Karpas-422 (cell line): ENCODE measurements around the gene ZNF71. TPM values are rescaled to one million over a fixed set of nuclear protein-coding genes. Genes with fewer than 3 reads are reported as not detected.

Source experiments
- DNase-seq: peaks from one replicate; pipeline ENCODE4 v3.0.0-alpha.2; 2015
- H2AFZ ChIP-seq: fragments of 200-600 bp; sonication (generic); 2 replicates; pipeline ENCODE4 v1.6.1; 2014; ENCODE audit warnings: antibody characterized with exemption, low read length, mixed read lengths
- H3K27ac ChIP-seq: fragments of 200-600 bp; sonication (generic); 2 replicates; pipeline ENCODE4 v1.5.1; 2014; ENCODE audit warnings: mild to moderate bottlenecking, low read length, moderate library complexity
- H3K27me3 ChIP-seq: fragments of 200-600 bp; sonication (generic); 2 replicates; pipeline ENCODE4 v1.6.1; 2014; ENCODE audit warnings: low read length, mixed read lengths
- H3K36me3 ChIP-seq: fragments of 200-600 bp; sonication (generic); 2 replicates; pipeline ENCODE4 v1.6.1; 2014; ENCODE audit warnings: low read length, mixed read lengths; ENCODE audit not compliant: insufficient read depth
- H3K4me1 ChIP-seq: fragments of 200-600 bp; sonication (generic); 2 replicates; pipeline ENCODE4 v1.6.1; 2014; ENCODE audit warnings: mild to moderate bottlenecking, low read length, mixed read lengths
- H3K4me2 ChIP-seq: fragments of 200-600 bp; sonication (generic); 2 replicates; pipeline ENCODE4 v1.6.1; 2014; ENCODE audit warnings: low read length, low read depth, mild to moderate bottlenecking; ENCODE audit not compliant: poor library complexity, severe bottlenecking
- H3K4me3 ChIP-seq: fragments of 200-600 bp; sonication (generic); 2 replicates; pipeline ENCODE4 v1.5.1; 2014; ENCODE audit warnings: mild to moderate bottlenecking, antibody characterized with exemption, low read length, mixed read lengths
- H3K79me2 ChIP-seq: fragments of 200-600 bp; sonication (generic); 2 replicates; pipeline ENCODE4 v1.6.1; 2014; ENCODE audit warnings: mild to moderate bottlenecking, low read length, mixed read lengths
- H3K9ac ChIP-seq: fragments of 200-600 bp; sonication (generic); 2 replicates; pipeline ENCODE4 v1.6.0; 2014; ENCODE audit warnings: low read length
- H3K9me2 ChIP-seq: fragments of 200-600 bp; sonication (generic), shearing (Covaris generic); replicated peaks from 2 replicates; pipeline ENCODE4 v1.6.0; 2014; ENCODE audit warnings: mild to moderate bottlenecking, low read length, moderate library complexity; ENCODE audit not compliant: insufficient read depth
- H3K9me3 ChIP-seq: fragments of 300-700, 200-600 bp; sonication (generic); 2 replicates; pipeline ENCODE4 v1.6.1; 2014; ENCODE audit warnings: low read length, mixed read lengths
- H4K20me1 ChIP-seq: fragments of 200-600 bp; sonication (generic); 2 replicates; pipeline ENCODE4 v1.6.1; 2014; ENCODE audit warnings: mild to moderate bottlenecking, antibody characterized with exemption, low read length, low read depth; ENCODE audit not compliant: insufficient read depth
- total RNA-seq: library from RNA; depleted of rRNA; stranded (reverse); fragments of >200 nt; shearing (Covaris generic); gene quantifications from 2 replicates; pipeline ENCODE4 v1.2.3, GENCODE V29; 2014; ENCODE audit warnings: low replicate concordance

Gene ZNF71
- total RNA-seq, 1 experiment from 2014 or later: 16.4 TPM

DNA sequence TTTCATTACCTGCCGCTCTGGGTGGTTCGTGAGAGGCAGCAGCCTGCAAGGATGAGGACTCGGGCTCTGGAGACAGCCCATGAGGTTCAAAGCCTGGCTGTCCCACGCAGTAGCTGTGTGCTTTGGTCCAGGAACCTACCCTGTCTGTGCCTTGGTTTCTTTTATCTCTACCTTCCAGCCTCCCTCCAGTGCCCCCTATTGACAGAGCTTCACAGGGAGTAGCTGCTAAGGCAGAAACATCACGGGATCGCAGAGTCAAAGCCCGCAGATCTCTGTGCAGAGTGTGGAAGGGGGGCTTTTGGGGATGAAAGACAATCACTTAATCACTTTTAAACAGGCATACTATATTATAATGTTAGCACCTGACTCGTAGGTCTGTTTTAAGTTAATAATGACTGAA is 16.2 kb downstream of the ZNF71 start:
- Histone ChIP-seq H4K20me1 (no peaks in the 10 kb centered on the region), H3K4me1 (no peaks in the 10 kb centered on the region), H3K36me3 (peaks cover 48% of the 10 kb centered on the region), H3K27me3 (no peaks in the 10 kb centered on the region), H3K9ac (no peak overlapping the region), H3K27ac (no peak overlapping the region), H3K9me3 (peaks cover 81% of the 10 kb centered on the region), H3K79me2 (peaks cover 75% of the 10 kb centered on the region), H3K4me2 (no peak overlapping the region), H3K4me3 (no peak overlapping the region), H2AFZ (no peak overlapping the region), H3K9me2 (no peaks in the 10 kb centered on the region)
- no peak for DNase-seq

DNA sequence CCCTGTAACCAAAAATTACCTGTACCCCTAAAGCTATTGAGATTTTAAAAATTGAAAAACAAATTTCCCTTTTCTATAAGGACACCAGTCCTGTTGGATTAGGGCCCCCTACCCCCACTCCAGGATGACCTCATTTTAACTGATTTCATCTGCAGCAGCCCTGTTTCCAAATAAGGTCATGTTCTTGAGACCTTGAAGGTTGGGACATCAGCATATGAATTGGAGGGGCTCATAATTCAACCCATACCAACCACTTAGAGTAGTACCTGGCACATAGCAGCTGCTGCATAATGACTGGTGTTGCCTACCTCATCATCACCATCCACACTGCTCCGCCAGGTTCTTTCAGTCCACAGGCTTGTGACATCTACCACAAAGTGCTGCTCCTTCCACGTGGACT is 17.6 kb downstream of the ZNF71 start:
- DNase-seq: no peak
- Histone ChIP-seq H3K79me2 (peaks cover 76% of the 10 kb centered on the region), H3K4me1 (no peaks in the 10 kb centered on the region), H3K4me2 (no peak overlapping the region), H2AFZ (no peak overlapping the region), H3K9me3 (peaks cover 86% of the 10 kb centered on the region), H3K36me3 (peaks cover 61% of the 10 kb centered on the region), H3K9me2 (no peaks in the 10 kb centered on the region), H3K9ac (no peak overlapping the region), H3K27ac (no peak overlapping the region), H3K4me3 (no peak overlapping the region), H3K27me3 (no peaks in the 10 kb centered on the region), H4K20me1 (no peaks in the 10 kb centered on the region)

DNA sequence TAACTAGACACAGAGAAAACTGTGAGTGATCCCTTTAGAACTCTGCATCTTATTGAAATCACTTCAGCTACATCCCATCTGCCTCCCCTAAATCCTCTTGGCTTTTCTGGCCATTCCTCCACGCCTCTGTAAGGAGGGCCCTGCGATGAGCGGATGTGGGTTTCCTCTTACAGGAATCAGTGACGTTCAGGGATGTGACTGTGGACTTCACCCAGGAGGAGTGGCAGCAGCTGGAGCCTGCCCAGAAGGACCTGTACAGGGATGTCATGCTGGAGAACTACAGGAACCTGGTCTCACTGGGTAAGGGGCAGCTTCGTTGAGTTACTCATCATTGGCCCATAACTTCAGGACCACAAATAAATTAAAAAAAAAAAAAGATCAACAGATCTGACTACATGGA is 18.5 kb downstream of the ZNF71 start:
- Histone ChIP-seq H3K9me3 (peaks cover 86% of the 10 kb centered on the region), H3K9ac (no peak overlapping the region), H3K79me2 (peaks cover 73% of the 10 kb centered on the region)

DNA sequence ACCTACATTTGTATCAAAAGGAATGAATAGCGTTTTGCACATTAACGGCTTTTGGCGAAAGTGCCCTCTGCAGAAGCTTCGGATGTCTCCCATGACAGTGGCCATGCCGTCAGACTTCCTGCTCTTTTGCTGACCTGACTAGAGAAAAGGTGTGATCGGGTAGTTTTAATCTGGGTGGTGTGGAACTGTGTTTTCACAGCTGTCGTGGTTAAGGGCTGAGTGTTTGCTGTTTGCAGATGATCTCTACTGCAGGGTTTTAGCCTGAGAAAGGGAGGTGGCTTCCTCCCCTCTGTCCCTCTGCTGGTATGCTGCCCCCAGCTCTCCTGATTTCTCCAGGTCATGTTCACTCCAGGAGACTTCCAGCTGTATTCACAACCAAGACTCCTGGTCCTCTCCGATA is 22.4 kb downstream of the ZNF71 start:
- peaks cover 75% of the 10 kb centered on the region for H3K9me3 ChIP-seq

More for the DNA sequence above, 18.5 kb downstream of the ZNF71 start:
- Histone ChIP-seq H3K27ac (no peak overlapping the region), H3K9me2 (no peaks in the 10 kb centered on the region), H3K4me1 (no peaks in the 10 kb centered on the region), H3K4me2 (no peak overlapping the region), H3K4me3 (no peak overlapping the region), H3K27me3 (no peaks in the 10 kb centered on the region), H4K20me1 (no peaks in the 10 kb centered on the region), H2AFZ (no peak overlapping the region), H3K36me3 (peaks cover 68% of the 10 kb centered on the region)
- no peak for DNase-seq

DNA sequence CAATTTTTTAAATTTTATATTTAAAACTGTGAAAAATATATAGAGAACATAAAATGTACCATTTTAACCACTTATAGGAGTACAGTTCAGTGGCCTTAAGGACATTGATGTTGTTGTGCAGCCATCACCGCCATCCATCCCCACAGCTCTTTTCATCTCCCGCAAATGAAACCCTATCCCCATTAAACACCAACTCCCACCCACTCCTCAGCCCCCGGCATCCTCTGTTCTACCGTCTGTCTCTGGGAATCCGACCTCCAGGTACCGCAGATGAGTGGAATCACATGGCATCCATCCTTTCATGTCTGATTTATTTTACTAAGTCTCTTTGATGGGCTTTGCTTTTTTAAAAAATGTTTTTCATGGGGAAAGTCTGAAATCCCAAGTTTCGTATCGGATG is 24.0 kb downstream of the ZNF71 start:
- Histone ChIP-seq H3K27me3 (no peaks in the 10 kb centered on the region), H3K9me2 (no peaks in the 10 kb centered on the region), H3K4me3 (no peak overlapping the region), H3K79me2 (peaks cover 46% of the 10 kb centered on the region), H4K20me1 (no peaks in the 10 kb centered on the region), H3K9me3 (peaks cover 69% of the 10 kb centered on the region), H2AFZ (no peak overlapping the region), H3K9ac (no peak overlapping the region), H3K4me1 (no peaks in the 10 kb centered on the region), H3K4me2 (no peak overlapping the region), H3K36me3 (peaks cover 82% of the 10 kb centered on the region), H3K27ac (no peak overlapping the region)
- DNase-seq: no peak

More for the DNA sequence above, 22.4 kb downstream of the ZNF71 start:
- Histone ChIP-seq H3K4me2 (no peak overlapping the region), H3K4me1 (no peaks in the 10 kb centered on the region), H3K27ac (no peak overlapping the region), H3K27me3 (no peaks in the 10 kb centered on the region), H3K4me3 (no peak overlapping the region), H4K20me1 (no peaks in the 10 kb centered on the region), H3K79me2 (peaks cover 49% of the 10 kb centered on the region), H2AFZ (no peak overlapping the region), H3K9me2 (no peaks in the 10 kb centered on the region), H3K9ac (no peak overlapping the region), H3K36me3 (peaks cover 79% of the 10 kb centered on the region)
- DNase-seq: no peak

DNA sequence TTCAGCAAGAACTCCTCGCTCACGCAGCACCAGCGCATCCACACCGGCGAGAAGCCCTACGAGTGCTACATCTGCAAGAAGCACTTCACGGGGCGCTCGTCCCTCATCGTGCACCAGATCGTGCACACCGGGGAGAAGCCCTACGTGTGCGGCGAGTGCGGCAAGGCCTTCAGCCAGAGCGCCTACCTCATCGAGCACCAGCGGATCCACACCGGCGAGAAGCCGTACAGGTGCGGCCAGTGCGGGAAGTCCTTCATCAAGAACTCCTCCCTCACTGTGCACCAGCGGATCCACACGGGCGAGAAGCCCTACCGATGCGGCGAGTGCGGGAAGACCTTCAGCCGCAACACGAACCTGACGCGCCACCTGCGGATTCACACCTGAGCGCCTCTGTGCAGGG is 27.3 kb downstream of the ZNF71 start:
- Histone ChIP-seq H3K36me3 (peaks cover 61% of the 10 kb centered on the region), H3K4me1 (no peaks in the 10 kb centered on the region), H3K9ac (no peak overlapping the region), H3K9me3 (peaks cover 54% of the 10 kb centered on the region), H3K27ac (no peak overlapping the region), H2AFZ (no peak overlapping the region), H4K20me1 (no peaks in the 10 kb centered on the region), H3K27me3 (no peaks in the 10 kb centered on the region), H3K4me3 (no peak overlapping the region), H3K4me2 (no peak overlapping the region), H3K79me2 (peaks cover 20% of the 10 kb centered on the region), H3K9me2 (no peaks in the 10 kb centered on the region)
- no peak for DNase-seq

DNA sequence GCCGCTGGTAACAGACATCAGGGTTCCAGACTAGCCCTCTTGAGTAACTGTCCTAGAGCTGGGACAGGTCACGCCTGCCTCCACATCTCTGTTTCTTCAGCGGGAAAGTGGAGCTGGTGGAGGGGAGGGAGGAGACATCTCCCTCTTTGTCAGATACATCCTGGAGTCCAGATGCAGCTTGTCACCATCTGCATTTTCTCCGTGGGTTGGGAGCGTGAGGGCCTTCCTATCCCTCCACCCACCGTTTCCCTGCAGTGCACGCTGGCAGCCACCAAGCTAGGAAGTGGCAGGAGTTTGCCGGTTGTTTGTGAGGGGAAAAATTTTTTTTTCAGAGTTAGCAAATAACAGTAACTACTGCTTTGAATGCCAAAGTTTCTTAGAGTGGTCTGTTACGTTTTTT is 27.9 kb downstream of the ZNF71 start:
- Histone ChIP-seq H3K27me3 (no peaks in the 10 kb centered on the region), H3K27ac (no peak overlapping the region), H3K4me3 (no peak overlapping the region), H3K9ac (no peak overlapping the region), H3K36me3 (peaks cover 55% of the 10 kb centered on the region), H3K9me3 (peaks cover 48% of the 10 kb centered on the region), H3K4me1 (no peaks in the 10 kb centered on the region), H3K9me2 (no peaks in the 10 kb centered on the region), H2AFZ (no peak overlapping the region), H3K79me2 (peaks cover 14% of the 10 kb centered on the region), H3K4me2 (no peak overlapping the region), H4K20me1 (no peaks in the 10 kb centered on the region)
- DNase-seq: no peak

DNA sequence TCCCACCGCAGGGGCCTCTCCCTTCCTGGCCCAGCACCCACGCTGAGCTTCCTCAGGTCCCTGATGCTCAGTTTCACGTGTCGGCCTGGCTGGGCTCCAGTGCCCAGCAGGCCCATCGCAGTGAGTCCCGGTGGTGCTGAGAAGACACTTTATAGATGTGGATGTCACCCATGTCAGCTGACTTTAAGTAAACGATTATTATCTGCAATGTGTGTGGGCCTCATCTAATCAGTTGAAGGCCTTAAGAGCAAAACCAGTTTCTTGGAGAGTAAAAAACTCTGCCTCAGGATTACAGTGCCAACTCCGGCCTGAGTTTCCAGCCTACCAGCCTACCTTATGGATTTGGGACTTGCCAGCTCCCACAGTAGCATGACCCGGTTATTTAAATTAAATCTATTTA is 30.6 kb downstream of the ZNF71 start:
- no peak overlapping the region for H3K4me2 ChIP-seq
- no peak overlapping the region for H3K9ac ChIP-seq
- peaks cover 53% of the 10 kb centered on the region for H3K9me3 ChIP-seq
- no peaks in the 10 kb centered on the region for H3K4me1 ChIP-seq
- no peak overlapping the region for H3K27ac ChIP-seq
- H3K36me3 ChIP-seq: peaks cover 40% of the 10 kb centered on the region
- no peak overlapping the region for H3K4me3 ChIP-seq
- no peaks in the 10 kb centered on the region for H3K79me2 ChIP-seq
- no peaks in the 10 kb centered on the region for H3K27me3 ChIP-seq
- no peak for DNase-seq
- H2AFZ ChIP-seq: no peak overlapping the region
- no peaks in the 10 kb centered on the region for H3K9me2 ChIP-seq
- H4K20me1 ChIP-seq: no peaks in the 10 kb centered on the region

DNA sequence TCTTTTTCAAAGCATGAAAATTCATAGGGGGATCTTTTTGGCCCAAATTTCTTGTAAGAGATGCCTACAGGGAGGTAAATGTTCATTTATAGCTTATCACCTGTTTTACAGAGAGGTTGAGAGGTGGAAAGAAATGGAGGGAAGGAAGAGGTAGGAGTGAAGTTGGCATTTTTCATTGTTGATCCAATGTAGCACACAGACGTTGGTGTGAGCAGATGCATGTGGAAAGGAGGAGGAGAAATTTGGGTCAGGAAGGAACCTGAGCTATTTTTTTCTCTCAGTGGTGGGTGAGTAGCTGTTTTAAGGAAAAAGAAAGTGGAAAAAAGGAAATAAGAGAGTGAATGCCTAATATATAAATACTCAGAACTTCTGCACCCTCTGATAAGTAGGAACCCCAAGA is 37.9 kb downstream of the ZNF71 start:
- Histone ChIP-seq H3K9me2 (no peaks in the 10 kb centered on the region), H3K36me3 (no peaks in the 10 kb centered on the region), H3K27ac (no peak overlapping the region), H3K4me3 (no peak overlapping the region), H4K20me1 (no peaks in the 10 kb centered on the region), H3K9ac (no peak overlapping the region), H3K27me3 (no peaks in the 10 kb centered on the region), H3K4me2 (no peak overlapping the region), H3K9me3 (peaks cover 67% of the 10 kb centered on the region), H3K79me2 (no peaks in the 10 kb centered on the region), H3K4me1 (no peaks in the 10 kb centered on the region), H2AFZ (no peak overlapping the region)
- DNase-seq: no peak
